Measurements from ENCODE around the gene DLGAP1.

DNA sequence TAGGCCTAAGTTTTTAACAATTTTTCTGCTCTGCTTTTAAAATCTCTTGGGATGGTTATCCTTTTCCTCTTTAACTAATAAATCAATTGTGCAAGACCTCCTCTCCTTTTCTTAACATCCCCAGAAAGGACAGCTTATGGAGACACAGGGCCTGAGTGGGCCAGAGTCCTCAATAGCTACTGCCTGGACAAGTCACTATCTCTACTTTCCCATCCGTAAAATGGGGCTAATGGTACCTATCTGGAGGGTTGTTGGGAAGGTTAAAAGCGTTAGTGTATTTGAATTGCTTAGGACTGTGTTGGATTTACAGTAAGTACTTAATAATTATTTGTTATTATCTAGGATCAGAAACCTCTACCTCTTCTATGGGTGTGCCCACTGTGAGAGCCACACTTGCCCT is 945.1 kb downstream of the DLGAP1 start:
- TF ChIP-seq, protein P1, sequence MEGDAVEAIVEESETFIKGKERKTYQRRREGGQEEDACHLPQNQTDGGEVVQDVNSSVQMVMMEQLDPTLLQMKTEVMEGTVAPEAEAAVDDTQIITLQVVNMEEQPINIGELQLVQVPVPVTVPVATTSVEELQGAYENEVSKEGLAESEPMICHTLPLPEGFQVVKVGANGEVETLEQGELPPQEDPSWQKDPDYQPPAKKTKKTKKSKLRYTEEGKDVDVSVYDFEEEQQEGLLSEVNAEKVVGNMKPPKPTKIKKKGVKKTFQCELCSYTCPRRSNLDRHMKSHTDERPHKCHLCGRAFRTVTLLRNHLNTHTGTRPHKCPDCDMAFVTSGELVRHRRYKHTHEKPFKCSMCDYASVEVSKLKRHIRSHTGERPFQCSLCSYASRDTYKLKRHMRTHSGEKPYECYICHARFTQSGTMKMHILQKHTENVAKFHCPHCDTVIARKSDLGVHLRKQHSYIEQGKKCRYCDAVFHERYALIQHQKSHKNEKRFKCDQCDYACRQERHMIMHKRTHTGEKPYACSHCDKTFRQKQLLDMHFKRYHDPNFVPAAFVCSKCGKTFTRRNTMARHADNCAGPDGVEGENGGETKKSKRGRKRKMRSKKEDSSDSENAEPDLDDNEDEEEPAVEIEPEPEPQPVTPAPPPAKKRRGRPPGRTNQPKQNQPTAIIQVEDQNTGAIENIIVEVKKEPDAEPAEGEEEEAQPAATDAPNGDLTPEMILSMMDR (IDR thresholded peaks at IDR 0.05): no peak
- TF ChIP-seq POLR2A (IDR thresholded peaks at IDR 0.05) (no peak), POLR2AphosphoS5 (IDR thresholded peaks at IDR 0.05) (no peak)

All from breast epithelium (tissue), 3 donors.